Osteoblast (primary cell): Measurements from ENCODE around the gene NGFR. TPM values are rescaled to one million over a fixed set of nuclear protein-coding genes. Genes with fewer than 3 reads are reported as not detected.
A peak's percentile ranks its signal among the peaks of the same experiment; 100 is the strongest.

Experiments used
- DNase-seq: peaks from one replicate; pipeline ENCODE4 v3.0.0; 2011; ENCODE audit warnings: low spot score, mixed read lengths; ENCODE audit not compliant: insufficient read length; ENCODE audit errors: missing footprints
- H2AFZ ChIP-seq: 2 replicates; pipeline ENCODE4 v1.6.0; 2011; ENCODE audit warnings: mild to moderate bottlenecking, low read length
- H3K27ac ChIP-seq: 2 replicates; pipeline ENCODE4 v1.5.1; 2011; ENCODE audit warnings: mild to moderate bottlenecking, low read depth, low read length, moderate library complexity
- H3K27me3 ChIP-seq: 2 replicates; pipeline ENCODE4 v1.6.0; 2012; ENCODE audit warnings: mild to moderate bottlenecking, control low read depth, inconsistent platforms, low read length, moderate library complexity; ENCODE audit not compliant: insufficient read depth
- H3K36me3 ChIP-seq: 2 replicates; pipeline ENCODE4 v1.5.1; 2011; ENCODE audit warnings: mild to moderate bottlenecking, low read length, control low read depth, moderate library complexity; ENCODE audit not compliant: insufficient read depth
- H3K4me1 ChIP-seq: 2 replicates; pipeline ENCODE4 v1.5.1; 2011; ENCODE audit warnings: mild to moderate bottlenecking, low read length, control low read depth, moderate library complexity; ENCODE audit not compliant: insufficient read depth
- H3K4me2 ChIP-seq: 2 replicates; pipeline ENCODE4 v1.6.0; 2011; ENCODE audit warnings: mild to moderate bottlenecking, low read length; ENCODE audit not compliant: insufficient read depth
- H3K4me3 ChIP-seq: fragments of 200-600 bp; sonication (generic); 3 replicates; pipeline ENCODE4 v1.5.1; 2012; ENCODE audit warnings: mild to moderate bottlenecking, low read length, inconsistent platforms; ENCODE audit not compliant: insufficient read depth
- H3K79me2 ChIP-seq: 2 replicates; pipeline ENCODE4 v1.6.0; 2012; ENCODE audit warnings: mild to moderate bottlenecking, low read length, control low read depth, inconsistent platforms; ENCODE audit not compliant: insufficient read depth
- H3K9me3 ChIP-seq: 2 replicates; pipeline ENCODE4 v1.5.1; 2011; ENCODE audit warnings: low read depth, low read length, control low read depth
- H4K20me1 ChIP-seq: 2 replicates; pipeline ENCODE4 v1.6.0; 2012; ENCODE audit warnings: mild to moderate bottlenecking, low read length, control low read depth; ENCODE audit not compliant: insufficient read depth
- CTCF ChIP-seq: IDR thresholded peaks from 2 replicates; pipeline ENCODE4 v1.5.1; 2011; ENCODE audit warnings: mild to moderate bottlenecking, low read depth, low read length, moderate library complexity; ENCODE audit errors: extremely low read depth
- total RNA-seq: library from RNA; depleted of rRNA; stranded (reverse); fragments of >200 nt; gene quantifications from 2 replicates; pipeline ENCODE4 v1.2.3, GENCODE V29; 2012

The NGFR gene
- total RNA-seq, 1 donor, result under 0.01 TPM

DNA sequence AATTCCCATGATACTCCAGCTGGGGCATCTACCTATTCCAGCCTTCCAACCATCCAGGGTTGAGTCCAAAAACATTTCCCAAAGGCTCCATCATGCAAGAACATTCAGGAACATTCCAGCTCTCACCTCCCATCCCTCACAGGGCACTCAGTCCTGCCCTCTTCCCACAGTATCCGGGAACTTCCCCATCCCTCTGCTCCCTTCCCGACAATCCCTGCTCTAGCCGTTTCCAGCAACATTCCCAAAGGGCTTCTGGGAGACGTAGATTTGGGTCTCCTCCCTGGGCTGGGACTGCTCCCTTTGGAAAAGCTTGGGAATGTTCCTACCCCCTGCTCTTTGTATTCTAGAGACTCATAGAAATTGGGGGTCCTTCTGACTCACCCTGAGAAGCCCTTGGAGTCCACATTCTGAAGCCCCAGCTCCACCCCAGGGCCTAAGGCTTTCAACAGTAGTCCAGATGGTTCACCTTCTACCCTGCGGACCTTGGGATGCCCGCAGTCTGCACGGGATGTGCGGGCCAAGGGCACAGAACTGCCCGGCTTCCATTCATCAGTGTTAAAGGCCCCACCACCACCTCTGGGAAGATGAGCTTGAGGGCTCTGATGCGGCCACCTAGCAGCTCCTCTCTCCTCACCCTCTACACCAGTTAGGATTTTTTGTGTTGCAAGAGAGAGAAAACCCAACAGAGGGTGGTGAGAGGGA lies 25.4 kb downstream of the NGFR start:
- no peaks in the 10 kb centered on the region for H3K9me3 ChIP-seq
- H3K79me2 ChIP-seq, result no peaks in the 10 kb centered on the region
- DNase-seq, result peak; percentile 77
- H3K4me1 ChIP-seq, result peaks cover 10% of the 10 kb centered on the region
- no peaks in the 10 kb centered on the region for H3K36me3 ChIP-seq
- peaks cover 13% of the 10 kb centered on the region for H3K27me3 ChIP-seq
- H4K20me1 ChIP-seq, result no peaks in the 10 kb centered on the region
- no peak overlapping the region for H3K4me3 ChIP-seq
- no peak overlapping the region for H3K4me2 ChIP-seq
- H3K27ac ChIP-seq, result no peak overlapping the region
- no peak overlapping the region for H2AFZ ChIP-seq
- no peak for TF ChIP-seq CTCF

DNA sequence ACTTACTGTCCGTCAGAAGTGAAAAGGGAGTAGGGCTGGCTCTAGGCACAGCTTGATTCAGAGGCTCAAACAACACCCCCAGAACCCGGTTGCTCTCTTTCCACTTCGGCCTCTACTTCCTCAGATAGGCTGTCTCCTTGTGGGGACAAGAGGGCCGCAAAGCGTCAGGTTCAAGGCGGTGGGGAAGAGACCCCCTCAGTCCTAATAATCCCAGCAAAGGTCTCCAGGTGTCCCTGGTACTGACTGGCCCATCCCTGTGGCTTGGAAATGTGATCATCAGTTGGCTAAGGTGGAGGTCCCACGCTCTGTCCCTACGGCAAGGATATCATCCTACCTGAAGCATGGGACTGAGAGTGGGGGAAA lies 26.0 kb downstream of the NGFR start:
- Histone ChIP-seq H3K36me3 (no peaks in the 10 kb centered on the region), H3K4me2 (no peak overlapping the region), H3K27me3 (peaks cover 19% of the 10 kb centered on the region), H2AFZ (no peak overlapping the region), H3K4me1 (peaks cover 4% of the 10 kb centered on the region), H3K4me3 (no peak overlapping the region), H4K20me1 (no peaks in the 10 kb centered on the region), H3K9me3 (no peaks in the 10 kb centered on the region), H3K79me2 (no peaks in the 10 kb centered on the region), H3K27ac (no peak overlapping the region)
- TF ChIP-seq CTCF, result no peak
- peak; percentile 11 for DNase-seq

DNA sequence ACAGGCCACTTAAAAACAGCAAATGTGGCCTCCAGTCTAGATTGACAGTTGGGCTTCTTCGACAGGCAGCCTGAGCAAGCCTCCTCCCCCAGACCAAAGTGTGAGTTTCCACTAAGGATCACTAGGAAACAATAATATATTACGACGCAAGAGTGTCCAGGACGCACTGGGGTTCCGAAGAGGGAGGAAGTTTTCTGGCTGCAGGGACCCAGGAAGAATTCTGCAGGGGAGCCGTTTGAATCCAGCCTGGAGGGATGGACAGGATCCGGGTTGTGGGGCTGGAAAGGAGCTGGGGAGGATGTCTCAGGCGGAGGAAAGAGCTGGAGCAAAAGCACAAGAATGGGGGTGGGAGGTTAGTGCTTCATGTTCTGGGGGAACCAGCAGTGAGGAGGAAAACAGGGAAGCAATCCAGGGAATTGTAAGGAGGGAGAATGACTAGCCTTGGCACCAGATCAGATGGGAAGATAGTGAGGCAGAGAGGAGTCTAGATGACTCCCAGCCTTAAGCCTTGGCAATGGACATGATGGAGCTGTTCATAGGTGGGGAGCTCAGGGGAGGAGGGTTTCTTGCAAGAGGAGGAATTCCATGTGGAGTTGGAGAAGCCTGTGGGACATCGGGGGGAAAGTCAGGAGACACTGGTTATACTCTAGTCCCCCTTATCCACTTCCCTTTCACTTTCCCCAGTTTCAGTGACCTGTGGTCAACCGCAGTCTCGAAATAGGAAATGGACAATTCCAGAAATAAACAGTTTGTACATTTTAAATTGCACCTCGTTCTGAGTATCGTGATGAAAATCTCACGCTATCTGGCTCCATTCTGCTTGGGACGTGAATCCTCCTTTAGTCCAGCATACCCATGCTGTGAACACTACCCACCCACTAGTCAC lies 26.6 kb downstream of the NGFR start:
- Histone ChIP-seq H3K4me3 (no peak overlapping the region), H4K20me1 (no peaks in the 10 kb centered on the region), H3K27ac (no peak overlapping the region), H3K27me3 (peaks cover 24% of the 10 kb centered on the region), H3K79me2 (no peaks in the 10 kb centered on the region), H2AFZ (no peak overlapping the region), H3K9me3 (no peaks in the 10 kb centered on the region), H3K36me3 (no peaks in the 10 kb centered on the region), H3K4me1 (peaks cover 2% of the 10 kb centered on the region), H3K4me2 (no peak overlapping the region)
- DNase-seq, result peak; percentile 91
- TF ChIP-seq CTCF, result no peak

DNA sequence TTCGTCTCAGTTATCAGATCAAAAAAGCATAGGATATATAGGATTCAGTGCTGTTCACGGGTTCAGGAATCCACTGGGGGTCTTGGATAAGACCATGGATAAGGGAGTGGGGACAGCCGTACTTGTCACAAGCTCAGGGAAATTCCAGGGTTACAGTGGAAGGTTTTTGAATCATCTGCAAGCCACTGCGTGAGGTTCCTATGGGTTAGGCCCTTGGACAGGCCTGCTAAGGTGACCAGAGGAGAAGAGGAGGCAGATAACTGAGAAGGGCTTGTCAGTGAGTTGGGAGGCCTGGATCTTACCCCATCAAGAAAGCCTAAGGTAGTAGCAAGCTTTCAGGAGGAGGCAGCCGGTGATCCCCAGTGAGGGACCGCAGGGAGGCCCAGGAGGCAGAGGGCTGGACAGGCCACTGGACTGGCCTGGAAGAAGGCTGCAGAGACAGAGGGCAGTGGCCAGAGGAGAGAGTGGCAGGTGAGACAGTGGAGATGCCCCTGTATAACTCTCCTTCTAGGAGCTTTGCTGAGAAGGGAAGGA lies 27.3 kb downstream of the NGFR start:
- H3K4me1 ChIP-seq, result peaks cover 2% of the 10 kb centered on the region
- H3K4me3 ChIP-seq, result no peak overlapping the region
- H3K27me3 ChIP-seq, result peaks cover 30% of the 10 kb centered on the region
- TF ChIP-seq CTCF, result no peak
- DNase-seq, result peak; percentile 51
- no peak overlapping the region for H3K4me2 ChIP-seq
- no peak overlapping the region for H3K27ac ChIP-seq
- H3K9me3 ChIP-seq, result no peaks in the 10 kb centered on the region
- no peaks in the 10 kb centered on the region for H3K36me3 ChIP-seq
- H4K20me1 ChIP-seq, result no peaks in the 10 kb centered on the region
- no peak overlapping the region for H2AFZ ChIP-seq
- no peaks in the 10 kb centered on the region for H3K79me2 ChIP-seq
